NCI-H2081 treated with DMSO at 0.1 percent for 48 hours (cell line): ENCODE results near the gene SLCO4A1.

ENCODE experiments used
- DNase-seq: peaks from one replicate; lab custom pipeline; 2025; lab: John Stamatoyannopoulos, UW

The SLCO4A1 gene

GRCh38 chr20:62642051-62642665 is at the start of gene SLCO4A1:
SLCO4A1 (plus strand) TSS chr20:62642503; CDS start chr20:62656455, 13,952 bp downstream.
- DNase-seq = peak; percentile 29

- no peak for DNase-seq
These were observed 49.7 kb upstream of the SLCO4A1 start for GRCh38 chr20:62592506-62593177.

- no peak for DNase-seq
These were observed 48.7 kb upstream of the SLCO4A1 start for GRCh38 chr20:62593616-62594015.

- DNase-seq = no peak
These were observed 47.2 kb upstream of the SLCO4A1 start for GRCh38 chr20:62595069-62595468.

- DNase-seq = no peak
These were observed 46.8 kb upstream of the SLCO4A1 start for GRCh38 chr20:62595491-62595890.

GRCh38 chr20:62596486-62596885 is 45.8 kb upstream of the SLCO4A1 start:
- DNase-seq = no peak

- no peak for DNase-seq
These were observed 45.4 kb upstream of the SLCO4A1 start for GRCh38 chr20:62596921-62597320.

- no peak for DNase-seq
These were observed 44.7 kb upstream of the SLCO4A1 start for GRCh38 chr20:62597416-62598115.

- no peak for DNase-seq
These were observed 43.5 kb upstream of the SLCO4A1 start for GRCh38 chr20:62598761-62599194.

- DNase-seq = no peak
These were observed 42.8 kb upstream of the SLCO4A1 start for GRCh38 chr20:62599216-62600110.

- no peak for DNase-seq
These were observed 41.1 kb upstream of the SLCO4A1 start for GRCh38 chr20:62601172-62601571.

GRCh38 chr20:62601714-62602113 is 40.6 kb upstream of the SLCO4A1 start:
- no peak for DNase-seq

GRCh38 chr20:62602550-62602949 is 39.8 kb upstream of the SLCO4A1 start:
- no peak for DNase-seq

GRCh38 chr20:62603021-62603906 is 39.0 kb upstream of the SLCO4A1 start:
- DNase-seq = peak; percentile 75

GRCh38 chr20:62603907-62604785 is 38.2 kb upstream of the SLCO4A1 start:
- DNase-seq = no peak

- no peak for DNase-seq
These were observed 37.5 kb upstream of the SLCO4A1 start for GRCh38 chr20:62604796-62605195.

- no peak for DNase-seq
These were observed 36.9 kb upstream of the SLCO4A1 start for GRCh38 chr20:62605236-62605943.

- no peak for DNase-seq
These were observed 36.3 kb upstream of the SLCO4A1 start for GRCh38 chr20:62606016-62606415.

GRCh38 chr20:62606551-62607201 is 35.6 kb upstream of the SLCO4A1 start:
- DNase-seq = peak; percentile 17
